A673 (cell line): ENCODE measurements around the gene FGGY. TPM values are rescaled to one million over a fixed set of nuclear protein-coding genes. Genes with fewer than 3 reads are reported as not detected.

Source experiments
- BruUV-seq: library from RNA; stranded (reverse); fragments of 400-500 nt; replicated peaks from 2 replicates; lab custom pipeline; 2021; lab: Mats Ljungman, UMichigan
- CTCF ChIA-PET: fragments of 300-600 bp; sonication (Branson Sonifier 250); formaldehyde crosslinking; loops from one replicate; lab custom pipeline; 2022; ENCODE audit warnings: antibody characterized with exemption; lab: Charles Lee
- POLR2A ChIA-PET: fragments of 300-600 bp; sonication (Branson Sonifier 250); formaldehyde crosslinking; loops from one replicate; lab custom pipeline; 2022; ENCODE audit warnings: antibody characterized with exemption; ENCODE audit not compliant: low non-redundant PET; lab: Charles Lee
- DNase-seq: peaks from one replicate; pipeline ENCODE4 v3.0.0-alpha.2; 2015; ENCODE audit warnings: low spot score
- H3K27ac ChIP-seq: fragments of 200-600 bp; sonication (generic); 2 replicates; pipeline ENCODE4 v1.5.1; 2016; ENCODE audit warnings: mixed run types, low read depth, mild to moderate bottlenecking, mixed read lengths, antibody characterized with exemption, low read length; ENCODE audit not compliant: poor library complexity, severe bottlenecking
- H3K27me3 ChIP-seq: fragments of 200-600 bp; sonication (generic); replicated peaks from 2 replicates; pipeline ENCODE4 v1.6.1; 2017; ENCODE audit warnings: mixed run types, low read depth, mild to moderate bottlenecking, mixed read lengths, antibody characterized with exemption, low read length; ENCODE audit not compliant: insufficient read depth, poor library complexity
- H3K36me3 ChIP-seq: fragments of 200-600 bp; sonication (generic); 2 replicates; pipeline ENCODE4 v1.6.1; 2016; ENCODE audit warnings: mixed run types, mild to moderate bottlenecking, mixed read lengths, antibody characterized with exemption, low read length; ENCODE audit not compliant: insufficient read depth, poor library complexity, severe bottlenecking
- H3K4me1 ChIP-seq: fragments of 200-600 bp; sonication (generic); 2 replicates; pipeline ENCODE4 v1.6.1; 2017; ENCODE audit warnings: mixed run types, mild to moderate bottlenecking, mixed read lengths, antibody characterized with exemption, low read length; ENCODE audit not compliant: insufficient read depth, poor library complexity, severe bottlenecking
- H3K4me3 ChIP-seq: fragments of 200-600 bp; sonication (generic); 2 replicates; pipeline ENCODE4 v1.5.1; 2016; ENCODE audit warnings: low read depth, mixed run types, mild to moderate bottlenecking, mixed read lengths, low read length; ENCODE audit not compliant: poor library complexity, severe bottlenecking
- H3K9me3 ChIP-seq: fragments of 200-600 bp; sonication (generic); 2 replicates; pipeline ENCODE4 v1.6.1; 2016; ENCODE audit warnings: mixed run types, low read depth, mild to moderate bottlenecking, mixed read lengths, antibody characterized with exemption, low read length; ENCODE audit not compliant: poor library complexity, severe bottlenecking
- EZH2 ChIP-seq: fragments of 200-600 bp; sonication (generic); IDR thresholded peaks from 2 replicates; pipeline ENCODE4 v1.6.1; 2017; ENCODE audit warnings: borderline replicate concordance, low read depth, mild to moderate bottlenecking, mixed read lengths, antibody characterized with exemption, low read length; ENCODE audit not compliant: poor library complexity, severe bottlenecking
- intact Hi-C: fragments of 100-400 bp; cut with micrococcal nuclease; formaldehyde crosslinking; loops from one replicate; pipeline ENCODE4 v1.10.0; 2022; ENCODE audit not compliant: unreplicated experiment
- microRNA-seq: library from miRNA; unstranded; fragments of <30 nt; microRNA quantifications from one replicate; pipeline ENCODE4 v1.2.0, GENCODE V29; 2021
- total RNA-seq: library from RNA; stranded (reverse); gene quantifications from 2 replicates; pipeline ENCODE4 v1.2.3, GENCODE V29; 2021
- TF ChIP-seq, protein P1 (sequence below): fragments of 300-800, 200-600 bp; sonication (generic); conservative IDR thresholded peaks from 2 replicates; pipeline ENCODE4 v1.5.1; 2017; ENCODE audit warnings: low read depth, mild to moderate bottlenecking, antibody characterized with exemption, low read length, moderate library complexity, mixed read lengths

FGGY gene
- total RNA-seq, 1 experiment from 2014 or later: 2.6 TPM

DNA sequence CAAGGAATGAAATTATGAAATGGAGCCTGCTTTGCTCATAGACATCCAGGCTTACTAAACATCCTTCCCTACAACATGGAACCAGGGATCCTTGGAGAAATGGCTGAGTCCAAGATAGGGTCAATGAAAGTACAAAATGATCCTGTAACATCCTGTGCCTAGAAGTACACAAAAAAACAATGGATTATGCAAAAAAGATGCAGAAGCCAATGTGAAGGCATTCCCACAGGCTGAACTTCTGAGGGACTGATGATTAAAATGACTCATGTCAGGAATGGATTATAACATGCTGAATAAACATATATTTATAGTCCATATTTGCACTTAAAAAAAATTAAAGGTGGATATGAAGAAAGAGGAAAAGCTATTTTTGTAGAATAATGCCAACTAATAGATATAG, 507.4 kb downstream of the FGGY start:
- no peak for DNase-seq
- H3K27me3 ChIP-seq: no peaks in the 10 kb centered on the region
- intact Hi-C loops: no loop called here
- no peak overlapping the region for H3K27ac ChIP-seq
- CTCF ChIA-PET: no interaction called here
- H3K4me1 ChIP-seq: peaks cover 9% of the 10 kb centered on the region
- no TSS peak for BruUV-seq
- POLR2A ChIA-PET: no interaction called here
- TF ChIP-seq EZH2: no peak
- TF ChIP-seq, protein P1, sequence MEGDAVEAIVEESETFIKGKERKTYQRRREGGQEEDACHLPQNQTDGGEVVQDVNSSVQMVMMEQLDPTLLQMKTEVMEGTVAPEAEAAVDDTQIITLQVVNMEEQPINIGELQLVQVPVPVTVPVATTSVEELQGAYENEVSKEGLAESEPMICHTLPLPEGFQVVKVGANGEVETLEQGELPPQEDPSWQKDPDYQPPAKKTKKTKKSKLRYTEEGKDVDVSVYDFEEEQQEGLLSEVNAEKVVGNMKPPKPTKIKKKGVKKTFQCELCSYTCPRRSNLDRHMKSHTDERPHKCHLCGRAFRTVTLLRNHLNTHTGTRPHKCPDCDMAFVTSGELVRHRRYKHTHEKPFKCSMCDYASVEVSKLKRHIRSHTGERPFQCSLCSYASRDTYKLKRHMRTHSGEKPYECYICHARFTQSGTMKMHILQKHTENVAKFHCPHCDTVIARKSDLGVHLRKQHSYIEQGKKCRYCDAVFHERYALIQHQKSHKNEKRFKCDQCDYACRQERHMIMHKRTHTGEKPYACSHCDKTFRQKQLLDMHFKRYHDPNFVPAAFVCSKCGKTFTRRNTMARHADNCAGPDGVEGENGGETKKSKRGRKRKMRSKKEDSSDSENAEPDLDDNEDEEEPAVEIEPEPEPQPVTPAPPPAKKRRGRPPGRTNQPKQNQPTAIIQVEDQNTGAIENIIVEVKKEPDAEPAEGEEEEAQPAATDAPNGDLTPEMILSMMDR: no peak
- no peaks in the 10 kb centered on the region for H3K9me3 ChIP-seq
- H3K36me3 ChIP-seq: no peaks in the 10 kb centered on the region
- H3K4me3 ChIP-seq: no peak overlapping the region

DNA sequence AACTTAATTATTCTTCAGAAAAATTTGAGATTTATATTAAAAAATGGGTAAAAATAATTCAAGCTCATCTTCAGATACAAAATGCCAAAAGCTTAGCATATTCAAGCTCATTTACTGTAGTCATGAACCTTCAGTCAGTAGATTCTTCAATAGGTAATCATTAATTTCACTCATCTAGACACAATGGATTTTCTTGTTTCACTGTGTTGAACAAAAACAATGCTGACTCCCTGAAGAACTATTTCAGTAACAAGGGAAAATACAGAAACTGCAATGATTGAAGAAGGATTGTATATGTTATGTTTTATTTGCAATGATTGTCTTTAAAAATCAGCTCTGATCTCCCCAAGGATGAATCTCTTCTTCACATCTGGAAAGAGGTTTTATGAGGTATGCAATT, 508.7 kb downstream of the FGGY start:
- ChIA-PET POLR2A (no interaction called here), CTCF (no interaction called here)
- DNase-seq: no peak
- TF ChIP-seq, protein P1: no peak
- TF ChIP-seq EZH2: no peak
- Histone ChIP-seq H3K27ac (no peak overlapping the region), H3K9me3 (no peaks in the 10 kb centered on the region), H3K36me3 (no peaks in the 10 kb centered on the region), H3K27me3 (no peaks in the 10 kb centered on the region), H3K4me3 (no peak overlapping the region), H3K4me1 (peaks cover 18% of the 10 kb centered on the region)
- intact Hi-C loops: no loop called here
- no TSS peak for BruUV-seq

Small RNA genes within 50 kb of the gene (microRNA-seq; reads per million reads assigned to microRNA genes)
- not detected for gene MIR4711
